Panc1 (cell line): ENCODE measurements around the gene KIF17. TPM values are rescaled to one million over a fixed set of nuclear protein-coding genes. Genes with fewer than 3 reads are reported as not detected.

ENCODE experiments used
- ATAC-seq: fragments of 200-7000 bp; cut with Tn5 transposase; 2 replicates; pipeline ENCODE4 v1.9.1; 2020; ENCODE audit warnings: mild to moderate bottlenecking, moderate library complexity
- BruUV-seq: library from RNA; stranded (reverse); fragments of 400-500 nt; replicated peaks from 2 replicates; lab custom pipeline; 2021; lab: Mats Ljungman, UMichigan
- CTCF ChIA-PET: fragments of 300-600 bp; sonication (Branson Sonifier 250); formaldehyde crosslinking; loops from one replicate; lab custom pipeline; 2022; ENCODE audit warnings: antibody characterized with exemption; lab: Charles Lee
- POLR2A ChIA-PET: fragments of 300-600 bp; sonication (Branson Sonifier 250); formaldehyde crosslinking; loops from one replicate; lab custom pipeline; 2022; ENCODE audit warnings: antibody characterized with exemption; lab: Charles Lee
- DNase-seq: peaks from one replicate; pipeline ENCODE4 v3.0.0-alpha.2; 2010; ENCODE audit warnings: low read depth, low spot score
- H3K27ac ChIP-seq: 2 replicates; pipeline ENCODE4 v1.5.1; 2011; ENCODE audit warnings: mild to moderate bottlenecking, low read length, inconsistent platforms
- H3K27me3 ChIP-seq: fragments of 200-500 bp; sonication (Bioruptor generic); 2 replicates; pipeline ENCODE4 v1.6.0; 2014; ENCODE audit warnings: low read length, inconsistent platforms; ENCODE audit not compliant: control insufficient read depth, insufficient read depth
- H3K36me3 ChIP-seq: fragments of 200-500 bp; sonication (Bioruptor generic); 2 replicates; pipeline ENCODE4 v1.5.1; 2014; ENCODE audit warnings: inconsistent platforms, mild to moderate bottlenecking, low read length, moderate library complexity; ENCODE audit not compliant: control insufficient read depth, insufficient read depth
- H3K4me1 ChIP-seq: 2 replicates; pipeline ENCODE4 v1.5.1; 2011; ENCODE audit warnings: inconsistent platforms, mild to moderate bottlenecking, low read length, moderate library complexity; ENCODE audit not compliant: control insufficient read depth, insufficient read depth
- H3K4me3 ChIP-seq, 2 experiments: 2 replicates each; pipeline ENCODE4 v1.5.1; 2011 to 2012; ENCODE audit warnings: low read depth in 2 of 2, low read length in 2 of 2, mild to moderate bottlenecking in 2 of 2, inconsistent platforms in 1 of 2, moderate library complexity in 1 of 2
- H3K9me3 ChIP-seq: fragments of 200-500 bp; sonication (Bioruptor generic); 2 replicates; pipeline ENCODE4 v1.5.1; 2014; ENCODE audit warnings: low read depth, mild to moderate bottlenecking, inconsistent platforms, low read length, moderate library complexity; ENCODE audit not compliant: control insufficient read depth, insufficient read depth
- CTCF ChIP-seq: fragments of 450-650 bp; IDR thresholded peaks from 2 replicates; pipeline ENCODE4 v1.5.1; 2017; ENCODE audit warnings: mild to moderate bottlenecking
- POLR2AphosphoS5 ChIP-seq: IDR thresholded peaks from 2 replicates; pipeline ENCODE4 v1.6.1; 2012; ENCODE audit warnings: mild to moderate bottlenecking, low read depth, low read length, moderate library complexity
- REST ChIP-seq, 2 experiments: IDR thresholded peaks; 2 replicates each; pipeline ENCODE4 v1.6.1; 2011 to 2012; ENCODE audit warnings: low read depth in 2 of 2, control low read depth in 1 of 2, low read length in 1 of 2, mild to moderate bottlenecking in 1 of 2, moderate library complexity in 1 of 2; ENCODE audit not compliant: insufficient read depth in 1 of 2
- SIN3A ChIP-seq: IDR thresholded peaks from 2 replicates; pipeline ENCODE4 v1.6.1; 2012; ENCODE audit warnings: low read depth, mild to moderate bottlenecking, low read length, moderate library complexity, borderline replicate concordance; ENCODE audit not compliant: insufficient read depth
- TCF7L2 ChIP-seq: IDR thresholded peaks from 2 replicates; pipeline ENCODE4 v1.6.1; 2011; ENCODE audit warnings: mild to moderate bottlenecking, low read depth, low read length, inconsistent platforms
- in situ Hi-C: cut with HindIII; loops from 2 replicates; pipeline ENCODE4 v1.10.0; 2016; ENCODE audit warnings: low sequenced_read_pairs, low pct_unique_long_range_greater_than_20kb
- intact Hi-C: fragments of 100-400 bp; cut with micrococcal nuclease; formaldehyde crosslinking; loops from one replicate; pipeline ENCODE4 v1.10.0; 2022; ENCODE audit not compliant: unreplicated experiment
- total RNA-seq: library from RNA; stranded (reverse); gene quantifications from one replicate; pipeline ENCODE4 v1.2.1, GENCODE V29; 2021; ENCODE audit not compliant: unreplicated experiment

The KIF17 gene
- total RNA-seq, 1 experiment from 2014 or later = 3.9 TPM

GRCh38 chr1:20724364-20725188, 6.8 kb upstream of the KIF17 start:
- CTCF ChIA-PET = interaction anchor here (1.6 kb wide), 1 partner anchor 28 kb away, joined by 5 read pairs; no protein-coding TSS in a partner anchor
- no TSS peak for BruUV-seq
- in situ Hi-C loops = no loop called here

More at GRCh38 chr1:20724364-20725188, 6.8 kb upstream of the KIF17 start:
- DNase-seq (no peak), ATAC-seq (no peak)
- TF ChIP-seq SIN3A (no peak), POLR2AphosphoS5 (no peak), CTCF (no peak), REST (IDR thresholded peaks at IDR 0.05; ENCODE audit: insufficient read depth in 1 of 2, low read depth in 2 of 2, low read length in 1 of 2) (no peak), TCF7L2 (no peak)
- POLR2A ChIA-PET = interaction anchor here (0.6 kb wide), 1 partner anchor 137 kb away, joined by 8 read pairs; no protein-coding TSS in a partner anchor
- intact Hi-C loops = no loop called here
- H3K4me1 ChIP-seq = no peaks in the 10 kb centered on the region; the same call in 1 of the 2 replicates
- no peak overlapping the region for H3K4me3 ChIP-seq
- no peaks in the 10 kb centered on the region for H3K9me3 ChIP-seq
- H3K27ac ChIP-seq = no peak overlapping the region
- H3K36me3 ChIP-seq = no peaks in the 10 kb centered on the region
- H3K27me3 ChIP-seq = no peaks in the 10 kb centered on the region
